Measurements from ENCODE around the gene PELI1. TPM values are rescaled to one million over a fixed set of nuclear protein-coding genes. Genes with fewer than 3 reads are reported as not detected.

PELI1 gene
- total and polyA plus RNA-seq, 10 donors = 14.5 to 70.1 (median 55.7) TPM

GRCh38 chr2:64168756-64169155 lies 24.5 kb upstream of the PELI1 start:
- H3K4me1 ChIP-seq = peaks cover 0 to 8% (median 0%) of the 10 kb centered on the region in 6 donors
- no peak overlapping the region for H3K4me3 ChIP-seq
- no peak overlapping the region for H3K27ac ChIP-seq
- H3K27me3 ChIP-seq (replicated peaks in 1 of 7) = no peaks in the 10 kb centered on the region
- H3K36me3 ChIP-seq = no peaks in the 10 kb centered on the region
- intact Hi-C loops (cut with DNase I; ENCODE audit: low total_unique reads) = no loop called here
- WGBS, 5 donors = 88 to 98% (median 97%) methylated on average over 1 of the region's 1 CpG
- H3K9me3 ChIP-seq = no peaks in the 10 kb centered on the region
- no peak for TF ChIP-seq POLR2AphosphoS5 (IDR thresholded peaks at IDR 0.05)
- no peak for TF ChIP-seq POLR2A (IDR thresholded peaks at IDR 0.05)
- TF ChIP-seq CTCF (IDR thresholded peaks at IDR 0.05 in 8 of 11, conservative IDR thresholded peaks at IDR 0.05 in 3 of 11) = no peak
- DNase-seq = no peak

GRCh38 chr2:64168201-64168600 lies 24.0 kb upstream of the PELI1 start:
- H3K4me3 ChIP-seq = no peak overlapping the region
- H3K4me1 ChIP-seq = peaks cover 0 to 8% (median 0%) of the 10 kb centered on the region in 6 donors
- DNase-seq = no peak
- H3K27ac ChIP-seq = no peak overlapping the region
- TF ChIP-seq POLR2AphosphoS5 (IDR thresholded peaks at IDR 0.05) (no peak), POLR2A (IDR thresholded peaks at IDR 0.05) (no peak), CTCF (IDR thresholded peaks at IDR 0.05 in 8 of 11, conservative IDR thresholded peaks at IDR 0.05 in 3 of 11) (no peak)
- no peaks in the 10 kb centered on the region for H3K9me3 ChIP-seq
- H3K27me3 ChIP-seq (replicated peaks in 1 of 7) = no peaks in the 10 kb centered on the region
- intact Hi-C loops (cut with DNase I; ENCODE audit: low total_unique reads) = no loop called here
- H3K36me3 ChIP-seq = no peaks in the 10 kb centered on the region

GRCh38 chr2:64166637-64167420 lies 22.6 kb upstream of the PELI1 start:
- 91 to 97% (median 94%) methylated on average over 4 of the region's 4 CpGs for WGBS, 5 donors
- Histone ChIP-seq H3K27ac (no peak overlapping the region), H3K9me3 (no peaks in the 10 kb centered on the region), H3K4me1 (peaks cover 0 to 8% (median 0%) of the 10 kb centered on the region in 6 donors), H3K27me3 (replicated peaks in 1 of 7) (no peaks in the 10 kb centered on the region), H3K36me3 (no peaks in the 10 kb centered on the region), H3K4me3 (no peak overlapping the region)
- DNase-seq = no peak
- intact Hi-C loops (cut with DNase I; ENCODE audit: low total_unique reads) = no loop called here
- TF ChIP-seq POLR2A (IDR thresholded peaks at IDR 0.05) = no peak
- no peak for TF ChIP-seq POLR2AphosphoS5 (IDR thresholded peaks at IDR 0.05)
- TF ChIP-seq CTCF (IDR thresholded peaks at IDR 0.05 in 8 of 11, conservative IDR thresholded peaks at IDR 0.05 in 3 of 11) = no peak

GRCh38 chr2:64166212-64166611 lies 22.0 kb upstream of the PELI1 start:
- WGBS, 5 donors = 72 to 86% (median 79%) methylated on average over 2 of the region's 2 CpGs
- intact Hi-C loops (cut with DNase I; ENCODE audit: low total_unique reads) = no loop called here
- H3K4me3 ChIP-seq = no peak overlapping the region
- no peaks in the 10 kb centered on the region for H3K27me3 ChIP-seq (replicated peaks in 1 of 7)
- H3K36me3 ChIP-seq = no peaks in the 10 kb centered on the region
- no peak for TF ChIP-seq POLR2A (IDR thresholded peaks at IDR 0.05)
- no peak for TF ChIP-seq CTCF (IDR thresholded peaks at IDR 0.05 in 8 of 11, conservative IDR thresholded peaks at IDR 0.05 in 3 of 11)
- no peak for TF ChIP-seq POLR2AphosphoS5 (IDR thresholded peaks at IDR 0.05)
- H3K27ac ChIP-seq = no peak overlapping the region
- peaks cover 0 to 8% (median 0%) of the 10 kb centered on the region in 6 donors for H3K4me1 ChIP-seq
- H3K9me3 ChIP-seq = no peaks in the 10 kb centered on the region
- no peak for DNase-seq

All from spleen (tissue), 11 donors.